H1 (cell line): ENCODE data around the gene CILP. TPM values are rescaled to one million over a fixed set of nuclear protein-coding genes. Genes with fewer than 3 reads are reported as not detected.

Source experiments
- CTCF ChIA-PET: fragments of 300-600 bp; sonication (Branson Sonifier 250); formaldehyde crosslinking; loops from one replicate; lab custom pipeline; 2021; ENCODE audit not compliant: partially characterized antibody; lab: Charles Lee
- POLR2A ChIA-PET: fragments of 300-600 bp; sonication (Branson Sonifier 250); formaldehyde crosslinking; loops from one replicate; lab custom pipeline; 2021; ENCODE audit warnings: inconsistent platforms; ENCODE audit not compliant: partially characterized antibody; lab: Charles Lee
- DNase-seq, 2 experiments: peaks; one replicate each; pipeline versions ENCODE4 v3.0.0 to v3.0.0-alpha.2; 2010 to 2022; ENCODE audit warnings: low spot score in 2 of 2, low read depth in 1 of 2, mixed read lengths in 1 of 2
- FAIRE-seq: peaks from 2 replicates; lab custom pipeline; 2011; peaks lifted over from hg19 to GRCh38; lab: Jason Lieb, UNC
- H2AFZ ChIP-seq: 2 replicates; pipeline ENCODE4 v1.8.1; 2012; ENCODE audit warnings: low read length, inconsistent platforms
- H2AK5ac ChIP-seq: 2 replicates; pipeline ENCODE4 v1.6.1; 2013; ENCODE audit warnings: low read depth, low read length
- H2BK120ac ChIP-seq: replicated peaks from 2 replicates; pipeline ENCODE3; 2013; ENCODE audit warnings: low read depth, low read length, inconsistent platforms
- H2BK12ac ChIP-seq: 2 replicates; pipeline ENCODE4 v1.6.1; 2013; ENCODE audit warnings: low read depth, low read length
- H2BK15ac ChIP-seq: 2 replicates; pipeline ENCODE4 v1.6.1; 2013; ENCODE audit warnings: low read length
- H2BK20ac ChIP-seq: 2 replicates; pipeline ENCODE4 v1.6.1; 2013; ENCODE audit warnings: low read length
- H2BK5ac ChIP-seq: 2 replicates; pipeline ENCODE4 v1.6.1; 2013; ENCODE audit warnings: low read depth, low read length
- H3K14ac ChIP-seq: 2 replicates; pipeline ENCODE4 v1.6.1; 2013; ENCODE audit warnings: inconsistent platforms; ENCODE audit not compliant: insufficient read length
- H3K18ac ChIP-seq: 2 replicates; pipeline ENCODE4 v1.6.1; 2013; ENCODE audit warnings: low read length; ENCODE audit errors: extremely low read depth
- H3K23ac ChIP-seq: 2 replicates; pipeline ENCODE4 v1.6.1; 2013; ENCODE audit warnings: inconsistent platforms; ENCODE audit not compliant: insufficient read length
- H3K23me2 ChIP-seq: 2 replicates; pipeline ENCODE4 v1.6.1; 2013; ENCODE audit warnings: low read depth, low read length
- H3K27ac ChIP-seq: 2 replicates; pipeline ENCODE4 v1.6.1; 2011; ENCODE audit warnings: low read depth, low read length, inconsistent platforms
- H3K27me3 ChIP-seq, 4 experiments: replicated peaks in 1 of 4; 1 replicate in 1 of 4; 2 replicates in 3 of 4; pipeline versions ENCODE4 v1.6.1 to v1.8.1; 2011 to 2013; ENCODE audit warnings: low read length in 3 of 4, mild to moderate bottlenecking in 3 of 4, inconsistent platforms in 2 of 4, mixed read lengths in 2 of 4, moderate library complexity in 1 of 4; ENCODE audit not compliant: control insufficient read depth in 3 of 4, insufficient read depth in 3 of 4; ENCODE audit errors: extremely low read depth in 1 of 4
- H3K36me3 ChIP-seq, 4 experiments: 2 replicates each; pipeline versions ENCODE4 v1.6.1 to v1.8.1; 2011 to 2013; ENCODE audit warnings: mild to moderate bottlenecking in 4 of 4, low read length in 3 of 4, moderate library complexity in 2 of 4, control low read depth in 1 of 4, inconsistent platforms in 1 of 4; ENCODE audit not compliant: insufficient read depth in 4 of 4, control insufficient read depth in 2 of 4
- H3K4ac ChIP-seq: replicated peaks from 2 replicates; pipeline ENCODE3; 2013; ENCODE audit warnings: low read length, low read depth, mixed read lengths, inconsistent platforms; ENCODE audit not compliant: insufficient read length
- H3K4me1 ChIP-seq, 4 experiments: replicated peaks in 1 of 4; 1 replicate in 1 of 4; 2 replicates in 3 of 4; pipeline versions ENCODE4 v1.6.1 to v1.8.1; 2011 to 2013; ENCODE audit warnings: low read length in 3 of 4, inconsistent platforms in 2 of 4, mixed read lengths in 1 of 4; ENCODE audit not compliant: insufficient read depth in 4 of 4, control insufficient read depth in 3 of 4
- H3K4me2 ChIP-seq, 2 experiments: 2 replicates each; pipeline versions ENCODE4 v1.6.1 to v1.8.1; 2011 to 2013; ENCODE audit warnings: low read depth in 2 of 2, low read length in 2 of 2, control low read depth in 1 of 2, inconsistent platforms in 1 of 2, mild to moderate bottlenecking in 1 of 2; ENCODE audit not compliant: insufficient read depth in 1 of 2
- H3K4me3 ChIP-seq, 4 experiments: fragments of 200-600, 300-600 bp in 1 of 4; sonication (generic), shearing (Covaris generic), sonication (Bioruptor Twin) in 1 of 4; 2 replicates each; pipeline versions ENCODE4 v1.5.1 to v1.8.1; 2011 to 2016; ENCODE audit warnings: low read length in 4 of 4, low read depth in 3 of 4, control low read depth in 2 of 4, inconsistent platforms in 2 of 4, mild to moderate bottlenecking in 2 of 4, mixed read lengths in 1 of 4, moderate library complexity in 1 of 4; ENCODE audit not compliant: insufficient read depth in 2 of 4; ENCODE audit errors: extremely low read depth in 1 of 4
- H3K56ac ChIP-seq: replicated peaks from 2 replicates; pipeline ENCODE3; 2013; ENCODE audit warnings: low read depth, mild to moderate bottlenecking, mixed read lengths, low read length, inconsistent platforms; ENCODE audit not compliant: insufficient read length
- H3K79me1 ChIP-seq: 2 replicates; pipeline ENCODE4 v1.6.1; 2013; ENCODE audit warnings: low read depth, low read length, control low read depth
- H3K79me2 ChIP-seq, 2 experiments: 2 replicates each; pipeline versions ENCODE4 v1.6.1 to v1.8.1; 2012 to 2013; ENCODE audit warnings: low read length in 2 of 2, mild to moderate bottlenecking in 2 of 2, inconsistent platforms in 1 of 2; ENCODE audit not compliant: insufficient read depth in 2 of 2, control insufficient read depth in 1 of 2
- H3K9ac ChIP-seq, 4 experiments: replicated peaks in 1 of 4; 1 replicate in 1 of 4; 2 replicates in 3 of 4; pipeline versions ENCODE4 v1.6.1 to v1.8.1; 2011 to 2013; ENCODE audit warnings: low read depth in 3 of 4, low read length in 3 of 4, control low read depth in 2 of 4, mild to moderate bottlenecking in 2 of 4, moderate library complexity in 2 of 4, inconsistent platforms in 1 of 4; ENCODE audit errors: extremely low read depth in 1 of 4
- H3K9me3 ChIP-seq, 2 experiments: 2 replicates each; pipeline versions ENCODE4 v1.6.1 to v1.8.1; 2012 to 2013; ENCODE audit warnings: mild to moderate bottlenecking in 2 of 2, moderate library complexity in 2 of 2, control low read depth in 1 of 2, inconsistent platforms in 1 of 2, low read depth in 1 of 2, low read length in 1 of 2, mixed read lengths in 1 of 2; ENCODE audit not compliant: insufficient read depth in 2 of 2
- H4K20me1 ChIP-seq, 2 experiments: replicated peaks in 1 of 2; 2 replicates each; pipeline versions ENCODE3 to v1.8.1; 2011 to 2013; ENCODE audit warnings: inconsistent platforms in 2 of 2, low read length in 2 of 2, mild to moderate bottlenecking in 1 of 2; ENCODE audit not compliant: insufficient read depth in 2 of 2, control insufficient read depth in 1 of 2
- H4K5ac ChIP-seq: 2 replicates; pipeline ENCODE4 v1.6.1; 2013; ENCODE audit warnings: low read length, low read depth, mixed read lengths, inconsistent platforms; ENCODE audit not compliant: insufficient read length
- H4K8ac ChIP-seq: 2 replicates; pipeline ENCODE4 v1.8.0; 2013; ENCODE audit warnings: mild to moderate bottlenecking, moderate library complexity, low read length, inconsistent platforms; ENCODE audit not compliant: insufficient read depth; ENCODE audit errors: extremely low read depth
- H4K91ac ChIP-seq: replicated peaks from 2 replicates; pipeline ENCODE3; 2013; ENCODE audit warnings: low read length, mixed read lengths, inconsistent platforms; ENCODE audit not compliant: insufficient read length
- BCL11A ChIP-seq, 2 experiments: IDR thresholded peaks; one replicate each; pipeline ENCODE4 v1.6.1; 2011; ENCODE audit warnings: low read depth in 2 of 2, low read length in 2 of 2, mild to moderate bottlenecking in 2 of 2
- BRCA1 ChIP-seq: IDR thresholded peaks from 2 replicates; pipeline ENCODE4 v1.6.1; 2012; ENCODE audit warnings: low read depth, low read length, improper control_type of control experiment
- CHD2 ChIP-seq: IDR thresholded peaks from 2 replicates; pipeline ENCODE4 v1.6.1; 2012; ENCODE audit warnings: low read length, improper control_type of control experiment
- EP300 ChIP-seq, 2 experiments: IDR thresholded peaks; 1 replicate in 1 of 2; 2 replicates in 1 of 2; pipeline ENCODE4 v1.6.1; 2011 to 2012; ENCODE audit warnings: low read depth in 2 of 2, low read length in 2 of 2, mild to moderate bottlenecking in 2 of 2, borderline replicate concordance in 1 of 2, inconsistent platforms in 1 of 2, moderate library complexity in 1 of 2
- HDAC6 ChIP-seq: IDR thresholded peaks from one replicate; pipeline ENCODE4 v1.7.1; 2012; ENCODE audit warnings: low read depth, mild to moderate bottlenecking, inconsistent platforms, low read length, moderate library complexity
- MAFK ChIP-seq: IDR thresholded peaks from 2 replicates; pipeline ENCODE4 v1.6.1; 2012; ENCODE audit warnings: low read depth, mild to moderate bottlenecking, improper control_type of control experiment, low read length
- NANOG ChIP-seq: IDR thresholded peaks from 2 replicates; pipeline ENCODE4 v1.6.1; 2011; ENCODE audit warnings: low read length, low read depth, mild to moderate bottlenecking, inconsistent platforms; ENCODE audit not compliant: insufficient read depth, poor library complexity, severe bottlenecking
- PHF8 ChIP-seq: fragments of 200-600 bp; sonication (generic); conservative IDR thresholded peaks from 2 replicates; pipeline ENCODE4 v1.7.1; 2012; ENCODE audit warnings: low read depth, mild to moderate bottlenecking, inconsistent platforms, low read length, moderate library complexity
- POU5F1 ChIP-seq: IDR thresholded peaks from 2 replicates; pipeline ENCODE4 v1.6.1; 2011; ENCODE audit warnings: low read depth, mild to moderate bottlenecking, low read length, moderate library complexity
- SAP30 ChIP-seq: fragments of 300-600 bp; sonication (generic); IDR thresholded peaks from 2 replicates; pipeline ENCODE4 v1.7.1; 2012; ENCODE audit warnings: low read length, moderate library complexity, mild to moderate bottlenecking, inconsistent platforms; ENCODE audit not compliant: insufficient read depth, insufficient replicate concordance
- SIN3A ChIP-seq, 2 experiments: IDR thresholded peaks in 1 of 2; conservative IDR thresholded peaks in 1 of 2; 2 replicates each; pipeline ENCODE4 v1.6.1; 2011 to 2012; ENCODE audit warnings: low read length in 2 of 2, improper control_type of control experiment in 1 of 2, low read depth in 1 of 2, mild to moderate bottlenecking in 1 of 2
- SIRT6 ChIP-seq: IDR thresholded peaks from one replicate; pipeline ENCODE4 v1.7.1; 2012; ENCODE audit warnings: low read length, inconsistent platforms
- SP2 ChIP-seq: IDR thresholded peaks from 2 replicates; pipeline ENCODE4 v1.6.1; 2012; ENCODE audit warnings: mild to moderate bottlenecking, low read length, inconsistent platforms
- WGBS, 2 experiments: shearing (Covaris generic) in 1 of 2; methylation state at CpG; one replicate each; pipeline versions ENCODE4 v1.1.6 to v1.1.7; 2013 to 2015; ENCODE audit warnings: low lambda C conversion rate in 2 of 2, mixed read lengths in 2 of 2, inconsistent platforms in 1 of 2, low coverage in 1 of 2, missing lambda C conversion rate in 1 of 2; ENCODE audit not compliant: insufficient replicate concordance in 2 of 2, insufficient coverage in 1 of 2, insufficient read length in 1 of 2; ENCODE audit errors: extremely low coverage in 1 of 2, missing lambda C conversion rate in 1 of 2; 5-methylcytosine and 5-hydroxymethylcytosine counted together
- polyA plus RNA-seq, 7 experiments: library from polyadenylated mRNA; depleted of rRNA in 3 of 7; stranded (reverse) in 5 of 7; unstranded in 2 of 7; fragments of >200 nt in 5 of 7; fragments of 200-250 nt in 2 of 7; gene quantifications; 1 replicate in 5 of 7; 2 replicates in 1 of 7; 4 replicates in 1 of 7; pipeline versions ENCODE4 v1.2.1 to v1.2.3, GENCODE V29; 2011 to 2013; ENCODE audit warnings: missing spikeins in 2 of 7, mixed read lengths in 2 of 7
- total RNA-seq: library from RNA; stranded (reverse); fragmentation: NEBNext Ultra II Directional; extraction: Animal tissue kit (Norgen Biotek cat#: 25700); gene quantifications from 2 replicates; pipeline ENCODE4 v1.2.1, GENCODE V29; 2021
- TF ChIP-seq, protein P1 (sequence below): IDR thresholded peaks from 2 replicates; pipeline ENCODE4 v1.6.1; 2012; ENCODE audit warnings: inconsistent platforms

CILP gene
- total and polyA plus RNA-seq, 2 of the 8 experiments (the other 6 are each of a cell fraction or from before 2014, with no cell fraction given) = 0.02 TPM; not detected in 1

DNA sequence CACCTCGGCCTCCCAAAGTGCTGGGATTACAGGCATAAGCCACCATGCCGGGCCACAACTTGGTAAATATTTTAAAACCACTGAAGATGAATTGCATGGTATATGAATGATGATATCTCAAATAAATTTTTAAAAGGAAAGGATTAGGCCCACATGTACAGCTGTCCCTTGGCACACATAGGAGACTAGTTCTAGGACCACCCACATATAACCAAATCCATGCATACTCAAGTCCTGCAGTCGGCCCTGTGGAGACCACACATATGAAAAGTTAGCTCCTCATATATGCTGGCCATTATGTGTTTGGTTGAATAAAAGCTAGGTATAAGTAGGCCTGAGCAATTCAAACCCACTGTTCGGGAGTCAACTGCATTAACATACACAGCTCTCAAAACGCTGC, 36.8 kb downstream of the CILP start:
- H3K36me3 ChIP-seq = peaks cover 4 to 41% (median 19%) of the 10 kb centered on the region in 4 experiments; a peak in 6 of 8 replicates
- ChIA-PET CTCF (no interaction called here), POLR2A (interaction anchor here (1.0 kb wide), 1 partner anchor 75 kb away, joined by 3 read pairs; no protein-coding TSS in a partner anchor)
- H2AK5ac ChIP-seq = no peak overlapping the region
- no peak overlapping the region for H4K8ac ChIP-seq
- H3K4me2 ChIP-seq = no peak overlapping the region
- no peak for FAIRE-seq
- no peaks in the 10 kb centered on the region for H3K9me3 ChIP-seq
- no peak overlapping the region for H3K14ac ChIP-seq
- DNase-seq = no peak
- no peaks in the 10 kb centered on the region for H3K27me3 ChIP-seq
- no peak overlapping the region for H3K9ac ChIP-seq
- H2BK20ac ChIP-seq = no peak overlapping the region
- no peaks in the 10 kb centered on the region for H3K79me1 ChIP-seq
- H2BK12ac ChIP-seq = no peak overlapping the region
- no peaks in the 10 kb centered on the region; a peak in 1 of 4 replicates for H3K79me2 ChIP-seq
- peaks cover 2 to 4% of the 10 kb centered on the region in 2 experiments for H4K20me1 ChIP-seq
- H3K4me3 ChIP-seq = no peak overlapping the region
- no peaks in the 10 kb centered on the region for H3K23me2 ChIP-seq
- no peak overlapping the region for H4K91ac ChIP-seq
- H2BK120ac ChIP-seq = no peak overlapping the region
- no peak overlapping the region for H4K5ac ChIP-seq
- no peaks in the 10 kb centered on the region for H3K4me1 ChIP-seq
- no peak overlapping the region for H2AFZ ChIP-seq
- no peak overlapping the region for H3K4ac ChIP-seq
- H3K23ac ChIP-seq = no peak overlapping the region
- WGBS, 2 experiments = 88% methylated on average over 5 of the region's 5 CpGs; no CpG with 5 or more reads in 1 of the 2 experiments
- no peak overlapping the region for H3K18ac ChIP-seq
- no peak overlapping the region for H2BK15ac ChIP-seq
- no peak overlapping the region for H2BK5ac ChIP-seq
- no peak overlapping the region for H3K56ac ChIP-seq
- no peak overlapping the region for H3K27ac ChIP-seq
- TF ChIP-seq BRCA1 (no peak), NANOG (no peak), SIN3A (conservative IDR thresholded peaks at IDR 0.05 in 1 of 2, IDR thresholded peaks at IDR 0.05 in 1 of 2; ENCODE audit: low read depth in 1 of 2, low read length in 2 of 2) (no peak), CHD2 (no peak), SAP30 (no peak), EP300 (IDR thresholded peaks at IDR 0.05; ENCODE audit: borderline replicate concordance in 1 of 2, low read depth in 2 of 2, low read length in 2 of 2) (no peak), HDAC6 (no peak), SP2 (no peak), SIRT6 (no peak), BCL11A (IDR thresholded peaks at IDR 0.05; ENCODE audit: low read depth in 2 of 2, low read length in 2 of 2) (no peak), POU5F1 (no peak), PHF8 (no peak), MAFK (no peak)
- TF ChIP-seq, protein P1, sequence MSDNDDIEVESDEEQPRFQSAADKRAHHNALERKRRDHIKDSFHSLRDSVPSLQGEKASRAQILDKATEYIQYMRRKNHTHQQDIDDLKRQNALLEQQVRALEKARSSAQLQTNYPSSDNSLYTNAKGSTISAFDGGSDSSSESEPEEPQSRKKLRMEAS = no peak
